ENCODE measurements around the gene TMED6.
A peak's percentile ranks its signal among the peaks of the same experiment; 100 is the strongest.
"Not testable (repeated sequence)": the region's sequence is repeated elsewhere in the genome, so short reads cannot be mapped to it uniquely, and the experiment has no call there.

The TMED6 gene

DNA sequence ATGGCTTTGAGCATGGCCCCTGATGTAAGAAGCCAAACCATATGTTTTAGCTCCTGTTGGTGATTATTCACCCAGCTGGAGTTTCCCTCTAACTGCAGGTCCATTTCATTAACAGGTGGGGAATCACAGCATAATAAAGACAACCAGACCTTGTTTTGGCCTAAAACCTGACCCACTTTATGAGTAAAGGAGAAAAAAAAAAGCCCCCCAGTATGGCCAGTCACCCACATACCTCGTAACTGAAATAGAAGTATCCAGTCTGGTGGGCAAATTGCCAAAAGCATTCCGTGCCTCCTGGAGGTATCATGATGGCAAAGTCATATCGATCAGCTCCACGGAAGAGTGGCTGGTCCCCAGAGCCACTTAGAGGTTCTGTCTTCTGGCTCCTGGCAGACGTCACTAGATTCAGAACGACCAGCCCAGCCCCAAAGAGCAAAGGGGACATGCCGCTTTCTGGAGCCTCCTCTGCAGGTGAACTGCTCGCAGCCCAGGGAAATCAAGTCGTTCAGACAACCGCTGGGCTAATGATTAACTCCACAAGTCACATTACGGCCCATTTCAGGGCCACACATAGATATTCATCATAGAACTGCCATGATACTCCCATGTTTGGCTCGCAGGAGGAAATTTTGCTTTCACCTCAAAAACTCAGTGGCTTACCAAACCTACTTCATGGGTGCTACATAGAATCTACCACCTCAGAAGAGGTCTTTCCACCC, at the start of gene TMED6:
TSS of gene TMED6 (minus strand) at position 478 of the 719 bp plus-strand sequence. CDS start at position 445, 33 bp downstream.
- no peak for DNase-seq

DNA sequence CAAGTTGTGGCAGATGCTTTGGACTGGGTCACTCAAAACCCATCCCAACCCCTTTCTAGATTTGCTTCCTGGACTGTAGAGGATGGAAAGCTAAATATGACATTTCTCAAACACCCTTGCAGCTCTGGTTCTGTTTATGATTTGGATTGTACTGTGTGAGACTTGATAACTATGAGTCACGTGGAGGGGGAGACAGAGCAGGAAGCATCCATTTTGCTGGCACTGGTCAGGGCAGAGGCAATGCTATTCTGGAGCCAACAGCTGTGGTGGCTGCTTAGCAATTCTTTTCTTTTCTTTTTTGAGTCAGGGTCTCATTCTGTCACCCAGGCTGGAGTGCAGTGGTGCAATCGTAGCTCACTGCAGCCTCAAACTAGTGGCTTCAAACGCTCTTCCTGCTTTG, 47.8 kb upstream of the TMED6 start:
- no peak for DNase-seq

DNA sequence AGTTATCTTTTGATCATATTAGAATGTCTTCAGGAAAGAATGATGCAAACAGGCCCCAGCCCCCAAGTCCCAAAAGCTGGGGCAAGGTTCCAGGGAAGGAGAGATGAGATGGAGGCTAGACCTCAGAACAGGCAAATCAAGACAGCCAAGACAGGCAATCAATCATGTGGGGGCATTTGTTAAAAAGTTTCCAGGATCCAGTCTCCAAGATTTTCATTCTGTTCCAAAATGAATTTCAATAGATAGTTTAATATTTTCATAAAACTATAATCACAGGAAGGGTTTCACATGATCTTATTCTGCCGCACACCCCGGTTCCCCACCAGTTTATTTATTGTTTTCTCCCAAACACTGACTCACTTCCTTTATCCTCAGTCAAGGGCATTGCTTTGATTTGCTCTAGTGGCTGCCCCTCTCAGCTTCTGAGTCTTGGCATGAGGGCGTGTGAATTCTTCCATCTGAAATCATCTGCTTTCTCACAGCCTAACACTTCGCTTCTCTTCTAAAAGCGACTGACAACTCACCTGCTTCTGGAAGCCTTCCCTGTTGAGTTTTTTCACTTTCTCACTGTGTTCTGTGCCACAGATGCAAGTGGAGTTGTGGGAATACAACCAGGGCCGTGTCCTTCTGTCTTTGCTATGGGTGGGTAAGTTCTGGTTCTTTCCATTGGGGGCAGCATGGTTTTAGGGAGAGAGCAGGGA, 46.4 kb upstream of the TMED6 start:
- DNase-seq = peak; percentile 67

DNA sequence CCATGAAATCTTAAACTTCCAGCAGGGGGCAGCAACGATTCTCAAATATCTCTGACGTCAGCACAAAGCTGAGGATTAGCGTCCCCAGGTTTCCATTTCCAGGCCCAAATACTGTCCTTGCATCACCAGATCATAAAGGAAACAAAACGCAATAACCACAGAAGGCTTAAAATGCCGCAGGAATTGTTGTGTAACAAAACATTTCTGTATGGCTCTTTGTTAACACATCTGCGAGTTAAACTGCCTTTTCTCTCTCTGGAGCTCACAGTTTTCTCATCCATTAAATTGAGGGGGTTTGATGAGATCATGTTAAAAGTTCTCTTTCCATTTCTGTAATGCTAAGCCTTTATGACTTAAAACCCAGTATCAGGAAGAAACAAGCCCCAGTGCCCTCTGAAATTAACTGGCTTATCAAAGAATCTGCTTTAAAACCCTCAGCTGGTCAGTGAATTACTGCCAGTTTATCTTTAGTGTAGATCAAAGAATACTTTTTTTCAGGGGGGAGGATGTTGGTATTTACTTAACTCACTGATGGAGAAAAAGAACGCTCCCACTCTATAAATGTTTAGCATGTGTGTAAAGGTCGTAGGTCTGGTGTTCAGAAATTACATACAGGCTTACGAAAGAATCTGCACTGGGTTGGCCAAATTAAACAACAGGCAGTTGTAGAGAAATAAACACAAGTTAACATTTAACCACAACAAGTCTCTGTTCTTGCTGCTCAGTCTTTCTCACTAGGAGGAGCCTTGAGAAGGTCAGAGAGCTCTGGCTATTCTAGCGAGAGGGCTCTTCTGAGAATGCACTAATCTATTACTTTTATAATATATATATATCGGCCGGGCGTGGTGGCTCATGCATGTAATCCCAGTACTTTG, 44.8 kb upstream of the TMED6 start:
- peak; percentile 84 for DNase-seq

DNA sequence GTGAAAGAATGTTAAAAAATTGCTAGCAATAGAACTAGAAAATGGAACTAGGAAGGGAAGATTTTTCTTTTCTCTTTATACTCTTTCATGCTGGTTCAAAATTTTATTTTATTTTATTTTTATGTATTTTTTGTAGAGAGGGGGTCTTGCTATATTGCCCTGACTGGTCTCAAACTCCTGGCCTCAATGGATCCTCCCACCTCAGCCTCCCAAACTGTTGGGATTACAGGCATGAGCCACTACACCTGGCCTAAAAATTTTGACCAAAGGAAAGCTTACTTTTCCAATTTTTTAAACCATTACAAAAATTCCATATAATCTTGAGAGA, 44.2 kb upstream of the TMED6 start:
- no peak for DNase-seq

DNA sequence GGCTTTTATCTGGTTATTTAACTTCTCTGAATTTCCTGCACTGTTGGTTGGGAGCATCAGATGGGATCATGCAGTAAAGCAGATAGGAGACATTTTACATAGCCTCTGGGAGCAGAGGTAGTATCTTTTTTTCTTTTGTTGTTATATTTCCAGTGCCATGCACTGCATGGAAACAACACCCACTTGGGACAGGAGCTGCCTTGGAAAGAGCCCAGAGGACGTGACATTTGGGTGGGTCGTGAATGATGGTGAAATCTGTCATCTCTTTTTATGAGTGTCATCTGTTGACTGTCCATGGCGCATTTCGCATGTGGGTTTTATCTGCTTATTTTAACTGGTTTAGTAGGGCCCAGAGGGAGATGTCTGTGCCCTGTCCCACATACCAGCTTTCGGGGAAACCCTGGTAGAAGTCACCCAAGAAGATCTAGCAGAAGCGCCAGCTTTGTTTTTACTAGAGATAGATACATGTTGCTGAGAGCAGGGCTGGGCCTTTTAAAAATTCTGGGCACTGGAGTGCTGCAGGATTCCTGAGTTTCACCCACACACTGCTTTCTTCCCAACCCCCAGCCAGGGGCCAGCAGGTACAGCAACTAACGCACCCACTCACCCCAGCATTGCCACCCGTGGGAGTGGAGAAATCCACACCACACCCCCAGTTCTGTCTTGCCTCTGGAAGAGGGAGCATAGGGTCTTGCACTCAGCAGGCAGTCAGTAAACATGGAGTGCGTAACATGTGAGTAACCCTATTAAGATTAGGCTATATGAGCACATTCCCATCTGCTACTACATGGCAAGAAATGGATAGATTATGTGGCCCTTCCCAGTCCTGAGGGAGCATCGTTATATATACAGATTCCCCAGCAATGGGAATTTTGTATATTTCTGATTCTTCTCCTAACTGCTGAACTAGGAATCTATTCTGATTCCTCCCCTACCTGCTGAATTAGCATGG, 42.6 kb upstream of the TMED6 start:
- no peak for DNase-seq

DNA sequence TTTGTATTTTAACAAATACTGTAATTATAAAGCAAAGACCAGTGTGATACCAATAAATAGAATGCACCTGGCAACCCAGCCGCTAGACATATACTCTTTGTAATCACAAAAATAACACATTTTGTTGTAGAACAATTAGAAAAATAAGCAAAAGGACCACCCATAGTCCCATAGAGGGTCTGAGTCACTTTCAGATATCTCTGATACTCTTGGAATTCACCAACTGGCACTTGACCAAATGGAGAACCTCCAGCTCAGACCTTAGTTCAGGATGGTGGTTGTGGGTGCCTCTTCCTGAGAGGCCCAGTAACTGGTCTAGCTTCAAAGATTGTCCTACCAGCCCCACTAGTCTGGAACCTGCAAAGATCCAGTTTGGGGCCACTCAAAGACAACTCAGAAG, 35.0 kb upstream of the TMED6 start:
- DNase-seq = no peak

DNA sequence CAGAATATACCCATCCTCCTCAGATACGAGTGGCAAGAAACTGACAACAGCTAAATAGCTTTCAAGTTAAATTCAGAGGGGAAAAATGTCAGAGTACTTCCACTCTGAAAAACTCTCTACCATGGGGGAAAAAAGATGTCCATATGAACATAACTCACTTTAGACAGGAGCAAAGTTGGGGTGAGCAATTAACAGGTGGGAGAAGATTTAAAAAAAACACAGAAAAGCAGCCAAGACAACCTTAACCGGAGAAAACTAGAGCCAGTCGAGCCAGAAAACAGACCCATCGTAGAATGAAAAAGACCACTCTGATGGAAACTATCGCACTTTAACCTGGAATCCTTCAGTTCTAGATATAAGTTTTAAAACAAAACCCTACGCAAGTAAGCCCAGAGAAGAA, 33.4 kb upstream of the TMED6 start:
- DNase-seq = no peak

DNA sequence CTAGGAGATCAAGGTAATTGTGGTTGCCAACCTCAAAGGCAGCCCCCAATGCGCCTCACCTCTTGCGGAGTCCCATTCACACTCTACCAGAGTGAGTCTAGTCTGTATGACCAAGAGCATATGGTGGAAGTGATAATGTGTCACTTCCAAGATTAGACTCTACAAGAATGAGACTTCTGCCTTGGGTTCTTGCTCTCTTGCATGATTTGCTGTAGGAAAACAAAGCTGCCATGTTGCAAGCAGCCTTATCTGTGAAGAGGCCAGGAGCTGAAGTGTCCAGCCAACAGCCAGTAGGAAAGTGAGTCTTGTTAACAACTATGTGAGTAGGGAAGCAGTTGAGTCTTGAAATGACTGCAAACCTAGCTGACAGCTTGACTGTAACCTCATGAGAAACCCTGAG, 30.8 kb upstream of the TMED6 start:
- DNase-seq = no peak

DNA sequence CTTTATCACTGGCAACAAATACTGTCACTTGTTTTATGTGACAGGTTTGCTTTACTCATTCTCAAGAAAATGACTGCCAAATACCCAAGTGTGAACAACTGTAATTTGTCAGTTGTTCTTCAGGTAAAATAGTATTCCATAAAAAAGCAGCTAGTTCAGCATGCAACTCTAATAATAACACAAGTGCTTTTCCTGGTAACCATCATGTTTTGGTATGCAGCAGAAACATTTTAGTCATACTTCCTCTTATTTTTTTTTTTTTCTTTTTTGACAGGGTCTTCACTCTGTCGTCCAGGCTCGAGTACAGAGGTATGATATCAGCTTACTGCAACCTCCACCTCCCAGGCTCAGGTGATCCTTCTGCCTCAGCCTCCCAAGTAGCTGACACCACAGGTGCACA, 29.6 kb upstream of the TMED6 start:
- no peak for DNase-seq

DNA sequence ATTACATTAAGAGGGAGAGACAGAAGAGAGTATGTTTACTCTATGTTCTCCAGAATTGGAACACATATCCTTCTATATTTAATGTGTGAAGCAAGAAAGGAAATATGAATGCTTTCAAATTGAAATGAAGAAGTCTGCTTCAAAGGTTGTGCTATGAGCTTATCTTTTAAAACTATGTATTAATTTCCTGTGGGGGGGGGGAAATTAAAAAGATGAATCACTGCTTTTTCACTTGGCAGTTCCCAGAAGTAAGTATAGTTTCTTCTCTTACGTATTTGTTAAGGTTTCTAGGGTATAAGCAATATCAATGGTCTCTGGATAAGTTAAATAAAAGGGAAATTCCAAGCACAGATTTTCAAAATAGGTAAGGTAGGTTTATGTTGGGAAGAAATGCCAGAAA, 27.2 kb upstream of the TMED6 start:
- no peak for DNase-seq

DNA sequence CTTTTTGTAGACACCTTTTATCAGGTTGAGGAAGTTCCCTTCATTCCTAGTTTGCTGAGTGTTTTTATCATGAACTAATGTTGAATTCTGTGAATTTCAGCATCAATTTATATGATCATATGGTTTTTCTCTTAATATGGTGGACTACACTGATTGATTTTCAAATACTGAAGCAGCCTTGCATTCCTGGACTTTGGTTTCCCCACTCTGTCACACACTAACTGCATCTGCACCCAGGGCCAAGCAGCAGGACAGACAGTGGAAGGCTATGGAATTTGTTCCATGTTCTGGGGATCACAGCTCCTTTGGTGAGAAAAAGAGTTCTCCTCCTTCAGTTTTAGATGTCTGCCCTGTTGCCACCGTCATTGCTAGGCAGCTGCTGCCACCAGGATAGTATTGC, 26.4 kb upstream of the TMED6 start:
- DNase-seq = no peak

DNA sequence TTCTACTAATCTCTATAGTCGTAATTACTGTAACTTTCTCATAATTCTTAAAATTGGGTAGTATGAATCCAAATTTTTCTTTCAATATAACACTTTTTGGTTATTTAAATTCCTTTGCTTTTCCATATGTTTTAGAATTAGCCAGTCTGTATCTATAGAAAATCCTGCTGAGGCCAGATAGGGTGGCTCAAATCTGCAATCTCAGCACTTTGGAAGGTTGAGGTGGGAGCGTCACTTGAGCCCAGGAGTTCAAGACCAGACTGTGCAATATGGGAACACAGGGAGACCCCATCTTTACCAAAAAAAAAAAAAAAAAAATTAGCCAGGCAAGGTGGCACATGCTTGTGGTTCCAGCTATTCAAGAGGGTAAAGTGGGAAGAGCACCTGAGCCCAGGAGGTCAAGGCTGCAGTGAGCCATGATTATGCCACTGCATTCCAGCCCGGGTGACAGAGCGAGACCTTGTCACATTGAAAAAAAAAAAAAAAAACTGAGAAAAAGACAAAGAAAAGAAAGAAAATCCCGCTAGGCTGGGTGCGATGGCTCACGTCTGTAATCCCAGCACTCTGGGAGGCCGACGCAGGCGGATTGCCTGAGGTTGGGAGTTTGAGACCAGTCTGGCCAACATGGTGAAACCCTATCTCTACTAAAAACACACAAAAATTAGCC, 24.9 kb upstream of the TMED6 start:
- no peak for DNase-seq

DNA sequence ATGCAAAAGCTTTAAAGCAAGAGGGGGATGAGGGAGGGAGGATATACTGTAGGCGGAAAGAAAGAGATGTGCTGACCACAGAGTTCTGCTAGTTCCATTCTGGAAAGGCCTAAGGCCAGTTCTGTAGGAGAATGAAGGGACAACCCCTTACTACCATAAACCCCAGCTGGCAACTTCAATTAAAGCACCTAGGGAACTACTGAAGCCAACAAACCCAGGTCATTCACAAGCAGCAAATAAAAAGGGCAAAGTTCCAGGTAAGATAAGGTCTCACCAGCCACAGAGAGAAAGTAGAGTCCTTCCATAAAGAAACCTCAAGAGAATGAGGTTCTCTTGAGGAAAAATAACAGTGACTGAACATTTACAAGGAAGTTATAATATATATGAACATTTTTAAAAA, 21.4 kb upstream of the TMED6 start:
- no peak for DNase-seq

DNA sequence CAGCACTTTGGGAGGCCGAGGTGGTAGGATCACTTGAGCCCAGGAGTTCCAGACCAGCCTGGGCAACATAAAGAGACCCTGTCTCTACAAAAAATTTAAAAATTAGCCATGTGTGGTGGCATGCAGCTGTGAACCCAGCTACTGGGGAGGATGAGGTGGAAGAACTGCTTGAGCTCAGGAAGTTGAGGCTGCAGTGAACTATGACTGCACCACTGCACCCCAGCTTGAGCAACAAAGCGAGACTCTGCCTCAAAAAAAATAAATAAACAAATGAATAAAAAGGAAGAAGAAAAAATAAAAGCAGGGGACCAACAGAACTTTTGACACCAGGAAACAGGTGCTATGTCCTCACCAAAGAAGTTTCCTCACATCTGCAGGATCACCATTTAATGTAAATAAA, 20.0 kb upstream of the TMED6 start:
- no peak for DNase-seq

DNA sequence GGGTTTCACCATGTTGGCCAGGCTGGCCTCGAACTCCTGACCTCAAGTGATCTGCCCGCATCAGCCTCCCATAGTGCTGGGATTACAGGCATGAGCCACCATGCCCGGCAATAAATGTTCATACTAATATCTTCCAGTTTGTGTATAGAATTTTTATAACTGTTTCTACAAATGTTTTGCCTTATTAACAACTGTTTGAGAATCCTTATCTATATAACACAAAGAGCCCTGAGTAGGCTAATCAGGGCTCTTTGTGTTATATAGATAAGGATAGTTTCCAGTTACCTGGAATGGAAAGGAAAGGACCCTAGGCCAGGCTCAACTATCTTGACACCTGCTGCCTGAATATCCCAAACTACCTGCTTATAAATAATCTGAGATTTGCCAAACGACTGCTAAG, 17.3 kb upstream of the TMED6 start:
- no peak for DNase-seq

DNA sequence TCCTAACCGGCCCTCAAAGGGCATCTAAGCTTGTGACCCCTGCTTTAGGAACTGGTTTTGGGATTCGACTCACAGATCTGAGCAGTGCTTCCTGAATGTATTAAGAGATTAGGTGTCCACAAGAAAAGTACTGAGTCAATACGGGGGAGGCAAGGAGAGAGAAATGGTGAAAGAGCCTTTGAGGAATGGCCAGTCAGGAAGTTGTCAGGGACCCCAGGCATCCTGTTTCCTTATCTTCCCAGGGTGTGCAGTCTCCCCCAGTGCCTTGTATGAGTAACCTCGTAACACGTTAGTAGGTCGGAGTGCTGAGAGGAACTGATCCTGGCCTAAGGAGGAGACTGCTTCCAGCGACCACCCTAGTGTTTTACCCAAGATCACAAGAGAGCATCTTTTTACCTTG, 16.4 kb upstream of the TMED6 start:
- DNase-seq = no peak

DNA sequence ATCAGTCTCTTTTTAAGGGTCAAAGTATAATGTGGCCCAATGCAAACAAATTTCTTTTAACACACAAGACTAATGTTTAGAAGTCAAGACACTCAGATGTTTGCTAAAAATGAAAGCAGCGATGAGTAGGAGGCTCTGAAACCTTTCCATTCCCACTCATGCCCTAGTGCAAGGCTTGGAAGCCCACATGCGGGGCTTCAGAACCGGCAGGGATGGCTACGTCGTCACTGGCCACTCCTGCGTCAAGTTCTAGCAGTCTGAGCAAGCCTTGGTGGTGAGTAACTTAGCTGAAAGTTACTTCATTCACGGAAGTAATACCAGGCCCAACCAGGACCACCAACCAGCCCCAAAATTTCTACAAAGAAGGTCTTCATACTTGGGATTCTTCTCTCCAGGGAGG, 14.8 kb upstream of the TMED6 start:
- DNase-seq = no peak

DNA sequence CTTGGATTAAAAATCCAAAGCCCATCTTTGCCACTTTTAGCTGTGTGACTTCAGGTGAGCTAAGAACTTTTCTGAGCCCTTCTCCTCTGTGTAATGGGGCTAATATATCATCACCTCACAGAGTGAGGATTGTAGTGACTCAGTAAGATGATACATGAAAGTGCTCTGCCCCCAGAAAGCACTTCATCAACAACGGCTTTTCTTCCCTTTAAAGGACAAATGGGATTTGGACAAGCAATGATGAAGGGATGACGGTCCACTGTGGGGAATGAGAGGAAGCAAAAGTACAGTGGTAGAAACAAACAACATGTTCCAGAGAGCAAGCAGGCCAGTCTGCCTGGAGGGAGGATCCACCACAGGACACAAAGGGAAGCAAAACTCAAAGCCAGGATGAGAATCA, 14.3 kb upstream of the TMED6 start:
- no peak for DNase-seq

DNA sequence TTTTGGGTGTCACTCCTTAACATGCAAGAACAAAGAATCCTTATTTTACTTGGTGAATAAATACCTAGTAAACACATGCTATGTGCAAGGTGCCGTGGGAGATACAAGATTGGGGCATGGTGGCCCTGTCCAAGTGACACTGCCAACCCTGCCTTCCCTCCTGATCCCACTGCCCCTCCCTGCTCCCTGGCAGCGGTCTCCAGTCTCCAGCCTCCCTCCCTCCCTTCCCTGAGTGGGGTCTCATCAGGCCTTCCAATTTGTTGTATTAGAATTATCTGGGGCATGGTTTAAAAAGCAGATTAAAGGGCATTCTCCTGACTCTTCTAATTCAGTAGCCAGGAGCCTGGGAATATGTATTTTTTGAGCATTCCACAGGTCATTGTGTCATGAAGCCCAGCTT, 12.5 kb upstream of the TMED6 start:
- DNase-seq = no peak

DNA sequence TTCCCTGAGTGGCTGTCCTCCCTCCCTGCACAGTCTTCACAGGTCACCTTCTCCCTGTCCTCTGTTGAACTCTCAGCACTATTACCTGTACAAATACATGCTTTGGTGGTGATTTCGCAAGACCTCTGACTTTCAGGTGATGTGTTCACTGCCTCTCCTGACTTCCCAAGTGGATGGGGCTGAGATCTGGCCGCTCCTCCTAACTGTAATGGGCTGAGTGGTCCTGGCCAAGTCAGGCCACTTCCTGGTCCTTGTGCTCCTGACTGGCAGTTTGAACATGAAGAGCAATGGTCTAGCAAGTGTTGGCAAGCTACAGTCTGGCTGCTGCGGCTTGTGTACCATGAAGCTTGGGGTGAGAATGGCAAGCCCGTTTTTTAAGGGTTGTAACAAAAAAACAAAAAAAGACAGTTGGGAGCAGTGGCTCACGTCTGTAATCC, 11.7 kb upstream of the TMED6 start:
- DNase-seq = no peak

DNA sequence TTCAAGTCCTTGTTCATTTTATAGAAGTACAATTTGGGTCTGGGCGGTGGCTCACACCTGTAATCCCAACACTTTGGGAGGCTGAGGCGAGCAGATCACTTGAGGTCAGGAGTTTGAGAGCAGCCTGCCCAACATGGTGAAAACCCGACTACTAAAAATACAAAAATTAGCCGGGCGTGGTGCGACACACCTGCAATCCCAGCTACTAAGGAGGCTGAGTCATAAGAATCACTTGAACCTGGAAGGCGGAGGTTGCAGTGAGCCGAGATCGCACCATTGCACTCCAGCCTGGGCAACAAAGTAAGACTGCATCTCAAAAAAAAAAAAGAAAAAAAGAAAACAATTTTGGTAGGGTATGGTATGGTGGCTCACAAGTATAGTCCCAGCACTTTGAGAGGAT, 8.5 kb upstream of the TMED6 start:
- not testable (repeated sequence) for DNase-seq

Data from midbrain (tissue), 1 donor.